ENCODE data around the gene GRHL3. TPM values are rescaled to one million over a fixed set of nuclear protein-coding genes. Genes with fewer than 3 reads are reported as not detected.

GRHL3 gene
- total and polyA plus RNA-seq, 5 donors from 2014 or later, result not detected

- Mint-ChIP-seq H3K27me3 (peaks cover 83% of the 10 kb centered on the region), H3K27ac (no peak overlapping the region), H3K4me1 (peaks cover 16 to 49% (median 40%) of the 10 kb centered on the region in 4 donors), H3K4me3 (peak overlapping the region; percentile 19 to 81 (median 56)), H3K9me3 (peaks cover 0 to 2% (median 0%) of the 10 kb centered on the region in 7 donors), H3K36me3 (no peaks in the 10 kb centered on the region)
- Histone ChIP-seq H3K4me1 (ENCODE audit: control insufficient read depth, insufficient read depth, low read length, poor library complexity, severe bottlenecking) (peaks cover 46% of the 10 kb centered on the region), H3K36me3 (ENCODE audit: control insufficient read depth, insufficient read depth, low read length) (no peaks in the 10 kb centered on the region), H3K27me3 (ENCODE audit: control insufficient read depth, insufficient read depth, low read length) (peaks cover 49% of the 10 kb centered on the region), H3K9me3 (ENCODE audit: control insufficient read depth in 2 of 2, low read length in 2 of 2) (no peaks in the 10 kb centered on the region), H3K4me3 (ENCODE audit: low read depth, low read length) (peak overlapping the region; percentile 6), H3K27ac (ENCODE audit: insufficient read depth, low read length, poor library complexity, severe bottlenecking) (no peak overlapping the region)
- ATAC-seq (ENCODE audit: low read depth in 2 of 2), result no peak
- no peak for DNase-seq
Observed at GRCh38 chr1:24319962-24320361, 805 bp downstream of the GRHL3 start.

GRCh38 chr1:24321126-24321525, 2.0 kb downstream of the GRHL3 start:
- H3K27ac Mint-ChIP-seq, result no peak overlapping the region

DNA sequence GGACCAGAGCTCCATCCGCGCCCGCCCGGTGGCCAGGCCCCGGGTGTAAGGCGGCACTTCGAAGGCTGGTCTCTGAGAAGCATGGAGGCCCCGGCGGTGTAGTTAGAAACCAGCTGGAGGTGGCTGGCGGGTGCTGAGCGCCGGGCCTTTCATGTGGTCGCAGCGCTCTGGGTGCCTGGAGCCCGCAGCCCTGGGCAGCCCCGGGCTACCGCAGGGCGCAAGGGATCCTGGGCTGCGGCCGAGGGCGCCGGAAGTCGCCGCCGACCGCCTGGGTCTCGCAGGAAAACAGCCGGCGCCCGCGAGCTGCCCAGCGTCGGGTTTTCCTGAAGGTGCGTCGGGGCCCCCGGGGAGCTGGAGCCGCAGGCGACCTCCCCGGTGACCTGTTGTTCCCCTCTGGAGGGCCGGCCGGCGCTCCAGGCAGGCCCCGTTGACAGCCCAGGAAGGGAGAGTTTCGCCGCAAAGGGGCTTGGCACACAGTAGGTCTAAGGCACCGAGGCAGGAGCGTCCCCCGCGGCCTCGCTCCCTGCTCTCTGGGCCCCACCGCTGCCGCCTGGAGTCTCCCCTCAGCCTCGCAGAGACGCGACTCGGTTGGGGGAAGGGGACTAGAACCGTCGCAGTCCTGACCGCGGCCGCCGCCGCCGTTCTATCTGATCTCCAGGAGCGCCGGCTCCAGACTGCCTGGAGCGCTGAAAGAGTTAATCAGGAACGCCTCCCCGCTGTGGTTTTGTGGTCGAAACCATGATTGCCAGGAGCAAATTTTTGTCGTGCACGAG, 2.7 kb downstream of the GRHL3 start:
- H3K36me3 Mint-ChIP-seq, result no peaks in the 10 kb centered on the region
- peak; percentile 68 to 70 for ATAC-seq (ENCODE audit: low read depth in 2 of 2)
- peak overlapping the region in 1 of 3 donors; percentile 83 for H3K27ac Mint-ChIP-seq
- peak overlapping the region; percentile 64 to 88 (median 78) for H3K4me3 Mint-ChIP-seq
- Histone ChIP-seq H3K36me3 (ENCODE audit: control insufficient read depth, insufficient read depth, low read length) (no peaks in the 10 kb centered on the region), H3K27me3 (ENCODE audit: control insufficient read depth, insufficient read depth, low read length) (peaks cover 49% of the 10 kb centered on the region), H3K4me3 (ENCODE audit: low read depth, low read length) (peak overlapping the region; percentile 55), H3K9me3 (ENCODE audit: control insufficient read depth in 2 of 2, low read length in 2 of 2) (no peaks in the 10 kb centered on the region), H3K27ac (ENCODE audit: insufficient read depth, low read length, poor library complexity, severe bottlenecking) (no peak overlapping the region), H3K4me1 (ENCODE audit: control insufficient read depth, insufficient read depth, low read length, poor library complexity, severe bottlenecking) (peaks cover 46% of the 10 kb centered on the region)
- H3K27me3 Mint-ChIP-seq, result peaks cover 86% of the 10 kb centered on the region
- peaks cover 0 to 2% (median 0%) of the 10 kb centered on the region in 7 donors for H3K9me3 Mint-ChIP-seq
- DNase-seq, result peak; percentile 33 to 79 (median 50)
- peaks cover 16 to 49% (median 40%) of the 10 kb centered on the region in 4 donors for H3K4me1 Mint-ChIP-seq

More at GRCh38 chr1:24321126-24321525, 2.0 kb downstream of the GRHL3 start:
- Mint-ChIP-seq H3K27me3 (peaks cover 88% of the 10 kb centered on the region), H3K9me3 (peaks cover 0 to 2% (median 0%) of the 10 kb centered on the region in 7 donors), H3K4me3 (peak overlapping the region; percentile 71 to 80 (median 76)), H3K36me3 (no peaks in the 10 kb centered on the region), H3K4me1 (peaks cover 16 to 49% (median 40%) of the 10 kb centered on the region in 4 donors)
- no peaks in the 10 kb centered on the region for H3K36me3 ChIP-seq (ENCODE audit: control insufficient read depth, insufficient read depth, low read length)
- H3K27ac ChIP-seq (ENCODE audit: insufficient read depth, low read length, poor library complexity, severe bottlenecking), result no peak overlapping the region
- peaks cover 48% of the 10 kb centered on the region for H3K27me3 ChIP-seq (ENCODE audit: control insufficient read depth, insufficient read depth, low read length)
- ATAC-seq (ENCODE audit: low read depth in 2 of 2), result no peak
- peaks cover 46% of the 10 kb centered on the region for H3K4me1 ChIP-seq (ENCODE audit: control insufficient read depth, insufficient read depth, low read length, poor library complexity, severe bottlenecking)
- DNase-seq, result no peak
- peak overlapping the region; percentile 24 for H3K4me3 ChIP-seq (ENCODE audit: low read depth, low read length)
- H3K9me3 ChIP-seq (ENCODE audit: control insufficient read depth in 2 of 2, low read length in 2 of 2), result no peaks in the 10 kb centered on the region

GRCh38 chr1:24322470-24323177, 3.5 kb downstream of the GRHL3 start:
- DNase-seq (no peak), ATAC-seq (ENCODE audit: low read depth in 2 of 2) (peak in 1 of 2 donors; percentile 26)
- Histone ChIP-seq H3K4me3 (ENCODE audit: low read depth, low read length) (peak overlapping the region; percentile 55), H3K36me3 (ENCODE audit: control insufficient read depth, insufficient read depth, low read length) (no peaks in the 10 kb centered on the region), H3K27me3 (ENCODE audit: control insufficient read depth, insufficient read depth, low read length) (peaks cover 43% of the 10 kb centered on the region), H3K9me3 (ENCODE audit: control insufficient read depth in 2 of 2, low read length in 2 of 2) (no peaks in the 10 kb centered on the region), H3K27ac (ENCODE audit: insufficient read depth, low read length, poor library complexity, severe bottlenecking) (no peak overlapping the region), H3K4me1 (ENCODE audit: control insufficient read depth, insufficient read depth, low read length, poor library complexity, severe bottlenecking) (peaks cover 46% of the 10 kb centered on the region)
- Mint-ChIP-seq H3K36me3 (no peaks in the 10 kb centered on the region), H3K4me3 (peak overlapping the region; percentile 64 to 88 (median 75)), H3K27me3 (peaks cover 83% of the 10 kb centered on the region), H3K9me3 (peaks cover 0 to 2% (median 0%) of the 10 kb centered on the region in 7 donors), H3K4me1 (peaks cover 16 to 49% (median 40%) of the 10 kb centered on the region in 4 donors), H3K27ac (peak overlapping the region in 1 of 3 donors; percentile 83)

DNA sequence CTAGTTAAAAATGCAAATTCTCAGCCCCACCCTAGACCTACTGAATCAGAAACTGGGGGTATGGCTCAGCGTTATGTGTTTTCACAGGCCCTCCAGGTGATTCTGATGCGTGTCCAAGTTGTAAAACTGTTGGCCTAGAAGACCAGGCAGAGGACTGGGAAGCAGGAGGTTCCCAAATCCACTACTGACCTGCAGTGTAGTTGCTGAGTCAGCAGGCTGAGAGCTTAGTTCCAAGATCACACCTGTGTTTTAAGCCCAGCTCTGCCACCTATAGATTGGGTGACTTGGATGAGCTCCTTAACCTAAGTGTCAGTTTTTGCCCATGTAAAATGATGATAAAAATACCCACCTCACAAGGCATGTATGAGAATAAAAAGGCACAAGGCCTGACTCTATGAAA, 4.1 kb downstream of the GRHL3 start:
- no peaks in the 10 kb centered on the region for H3K36me3 ChIP-seq (ENCODE audit: control insufficient read depth, insufficient read depth, low read length)
- DNase-seq (no peak), ATAC-seq (ENCODE audit: low read depth in 2 of 2) (no peak)
- peaks cover 77% of the 10 kb centered on the region for H3K27me3 Mint-ChIP-seq
- peaks cover 46% of the 10 kb centered on the region for H3K4me1 ChIP-seq (ENCODE audit: control insufficient read depth, insufficient read depth, low read length, poor library complexity, severe bottlenecking)
- H3K9me3 ChIP-seq (ENCODE audit: control insufficient read depth in 2 of 2, low read length in 2 of 2), result no peaks in the 10 kb centered on the region
- H3K4me3 Mint-ChIP-seq, result peak overlapping the region in 1 of 4 donors; percentile 5
- H3K36me3 Mint-ChIP-seq, result no peaks in the 10 kb centered on the region
- no peak overlapping the region for H3K4me3 ChIP-seq (ENCODE audit: low read depth, low read length)
- H3K27me3 ChIP-seq (ENCODE audit: control insufficient read depth, insufficient read depth, low read length), result peaks cover 38% of the 10 kb centered on the region
- H3K27ac ChIP-seq (ENCODE audit: insufficient read depth, low read length, poor library complexity, severe bottlenecking), result no peak overlapping the region
- H3K9me3 Mint-ChIP-seq, result peaks cover 0 to 2% (median 0%) of the 10 kb centered on the region in 7 donors
- peaks cover 16 to 48% (median 39%) of the 10 kb centered on the region in 4 donors for H3K4me1 Mint-ChIP-seq
- no peak overlapping the region for H3K27ac Mint-ChIP-seq

GRCh38 chr1:24324903-24325302, 5.7 kb downstream of the GRHL3 start:
- no peak overlapping the region for H3K27ac Mint-ChIP-seq
- Histone ChIP-seq H3K4me3 (ENCODE audit: low read depth, low read length) (no peak overlapping the region), H3K9me3 (ENCODE audit: control insufficient read depth in 2 of 2, low read length in 2 of 2) (no peaks in the 10 kb centered on the region), H3K36me3 (ENCODE audit: control insufficient read depth, insufficient read depth, low read length) (no peaks in the 10 kb centered on the region), H3K27me3 (ENCODE audit: control insufficient read depth, insufficient read depth, low read length) (peaks cover 28% of the 10 kb centered on the region), H3K4me1 (ENCODE audit: control insufficient read depth, insufficient read depth, low read length, poor library complexity, severe bottlenecking) (peaks cover 30% of the 10 kb centered on the region), H3K27ac (ENCODE audit: insufficient read depth, low read length, poor library complexity, severe bottlenecking) (no peak overlapping the region)
- DNase-seq (no peak), ATAC-seq (ENCODE audit: low read depth in 2 of 2) (no peak)
- H3K4me1 Mint-ChIP-seq, result peaks cover 8 to 35% (median 25%) of the 10 kb centered on the region in 4 donors
- no peaks in the 10 kb centered on the region for H3K36me3 Mint-ChIP-seq
- no peak overlapping the region for H3K4me3 Mint-ChIP-seq
- H3K27me3 Mint-ChIP-seq, result peaks cover 60% of the 10 kb centered on the region
- peaks cover 0 to 2% (median 0%) of the 10 kb centered on the region in 7 donors for H3K9me3 Mint-ChIP-seq

GRCh38 chr1:24325587-24326449, 6.7 kb downstream of the GRHL3 start:
- Mint-ChIP-seq H3K9me3 (peaks cover 0 to 2% (median 0%) of the 10 kb centered on the region in 7 donors), H3K4me3 (no peak overlapping the region), H3K27me3 (peaks cover 59% of the 10 kb centered on the region), H3K27ac (no peak overlapping the region), H3K36me3 (no peaks in the 10 kb centered on the region), H3K4me1 (peaks cover 4 to 26% (median 16%) of the 10 kb centered on the region in 4 donors)
- no peak for ATAC-seq (ENCODE audit: low read depth in 2 of 2)
- Histone ChIP-seq H3K4me1 (ENCODE audit: control insufficient read depth, insufficient read depth, low read length, poor library complexity, severe bottlenecking) (peaks cover 21% of the 10 kb centered on the region), H3K27me3 (ENCODE audit: control insufficient read depth, insufficient read depth, low read length) (peaks cover 18% of the 10 kb centered on the region), H3K36me3 (ENCODE audit: control insufficient read depth, insufficient read depth, low read length) (no peaks in the 10 kb centered on the region), H3K9me3 (ENCODE audit: control insufficient read depth in 2 of 2, low read length in 2 of 2) (no peaks in the 10 kb centered on the region), H3K4me3 (ENCODE audit: low read depth, low read length) (no peak overlapping the region), H3K27ac (ENCODE audit: insufficient read depth, low read length, poor library complexity, severe bottlenecking) (no peak overlapping the region)
- DNase-seq, result no peak

All from CD4-positive, CD25-positive, alpha-beta regulatory T cell (primary cell).